ENCODE results near the gene MT1F.

MT1F gene

GRCh38 chr16:56623637-56624036 is 34.1 kb upstream of the MT1F start:
- no peak for ATAC-seq (ENCODE audit: insufficient read depth, low read depth)
- no peak for TF ChIP-seq CTCF (IDR thresholded peaks at IDR 0.05; ENCODE audit: borderline replicate concordance, extremely low read depth, low read length, poor library complexity, severe bottlenecking)
- TF ChIP-seq EZH2 (IDR thresholded peaks at IDR 0.05; ENCODE audit: borderline replicate concordance, low read depth, low read length, severe bottlenecking) = no peak

DNA sequence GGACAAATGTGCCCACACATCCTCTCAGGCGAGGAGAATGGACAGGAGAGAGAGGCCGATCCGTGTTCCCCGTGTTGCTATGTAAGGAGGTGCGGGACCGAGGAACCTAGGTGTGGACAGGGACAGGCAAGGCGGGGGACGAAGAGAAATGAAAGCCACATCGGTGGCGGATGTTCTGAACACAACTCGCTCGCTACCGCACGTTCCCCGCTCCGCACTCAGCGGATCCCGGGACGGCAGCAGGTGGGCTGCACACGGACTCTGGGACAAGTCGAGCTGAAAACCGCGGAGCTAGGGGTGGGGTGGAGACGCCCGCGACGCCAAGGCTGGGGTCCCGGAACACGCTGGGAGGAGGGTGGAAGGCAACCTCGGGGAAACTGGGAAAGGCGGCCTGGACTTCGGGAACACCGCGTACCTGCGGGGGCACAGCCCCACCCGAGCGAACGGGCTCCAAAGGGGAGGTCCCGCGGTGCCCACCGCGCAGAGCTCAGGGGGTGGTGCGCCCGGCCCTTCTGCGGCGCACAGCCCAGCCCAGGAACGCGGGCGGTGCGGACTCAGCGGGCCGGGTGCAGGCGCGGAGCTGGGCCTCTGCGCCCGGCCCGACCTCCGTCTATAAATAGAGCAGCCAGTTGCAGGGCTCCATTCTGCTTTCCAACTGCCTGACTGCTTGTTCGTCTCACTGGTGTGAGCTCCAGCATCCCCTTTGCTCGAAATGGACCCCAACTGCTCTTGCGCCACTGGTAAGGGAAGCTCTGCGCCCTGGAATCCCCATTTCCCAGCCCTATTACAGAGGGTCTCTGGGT is 32.4 kb upstream of the MT1F start, which contains the start of gene MT1E:
Gene MT1E, plus strand, starts transcription at position 642 of the 803 bp plus-strand sequence. Its CDS starts 71 bp downstream, at position 713.
- H3K36me3 ChIP-seq (ENCODE audit: insufficient read depth, low read length) = no peaks in the 10 kb centered on the region
- ATAC-seq (ENCODE audit: insufficient read depth, low read depth) (no peak), DNase-seq (no peak)
- H3K4me1 ChIP-seq (ENCODE audit: insufficient read depth, low read length) = no peaks in the 10 kb centered on the region
- no peak within 1 kb of the TSS for H2AFZ ChIP-seq (ENCODE audit: low read depth, low read length)
- H3K9me3 ChIP-seq (ENCODE audit: insufficient read depth, low read length, severe bottlenecking) = no peaks in the 10 kb centered on the region
- no peak within 1 kb of the TSS for H3K4me2 ChIP-seq (ENCODE audit: insufficient read depth, low read length)
- no peak within 1 kb of the TSS for H3K9ac ChIP-seq (ENCODE audit: low read depth, low read length)
- TF ChIP-seq EZH2 (IDR thresholded peaks at IDR 0.05; ENCODE audit: borderline replicate concordance, low read depth, low read length, severe bottlenecking) (no peak), CTCF (IDR thresholded peaks at IDR 0.05; ENCODE audit: borderline replicate concordance, extremely low read depth, low read length, poor library complexity, severe bottlenecking) (no peak)
- no peak within 1 kb of the TSS for H3K4me3 ChIP-seq (ENCODE audit: low read depth in 1 of 2, low read length in 2 of 2)
- no peaks in the 10 kb centered on the region for H4K20me1 ChIP-seq (ENCODE audit: insufficient read depth, low read length)
- no peaks in the 10 kb centered on the region for H3K79me2 ChIP-seq (ENCODE audit: insufficient read depth, low read length)
- peaks cover 15% of the 10 kb centered on the region for H3K27me3 ChIP-seq (ENCODE audit: insufficient read depth, low read length, poor library complexity)
- H3K27ac ChIP-seq (ENCODE audit: low read length) = no peak within 1 kb of the TSS

More at GRCh38 chr16:56623637-56624036, 34.1 kb upstream of the MT1F start:
- no peak for DNase-seq
- Histone ChIP-seq H3K79me2 (ENCODE audit: insufficient read depth, low read length) (no peaks in the 10 kb centered on the region), H3K9me3 (ENCODE audit: insufficient read depth, low read length, severe bottlenecking) (no peaks in the 10 kb centered on the region), H3K4me2 (ENCODE audit: insufficient read depth, low read length) (no peak overlapping the region), H2AFZ (ENCODE audit: low read depth, low read length) (no peak overlapping the region), H3K4me3 (ENCODE audit: low read depth in 1 of 2, low read length in 2 of 2) (no peak overlapping the region), H3K36me3 (ENCODE audit: insufficient read depth, low read length) (no peaks in the 10 kb centered on the region), H3K27ac (ENCODE audit: low read length) (no peak overlapping the region), H3K9ac (ENCODE audit: low read depth, low read length) (no peak overlapping the region), H3K27me3 (ENCODE audit: insufficient read depth, low read length, poor library complexity) (peaks cover 9% of the 10 kb centered on the region), H4K20me1 (ENCODE audit: insufficient read depth, low read length) (no peaks in the 10 kb centered on the region), H3K4me1 (ENCODE audit: insufficient read depth, low read length) (no peaks in the 10 kb centered on the region)

DNA sequence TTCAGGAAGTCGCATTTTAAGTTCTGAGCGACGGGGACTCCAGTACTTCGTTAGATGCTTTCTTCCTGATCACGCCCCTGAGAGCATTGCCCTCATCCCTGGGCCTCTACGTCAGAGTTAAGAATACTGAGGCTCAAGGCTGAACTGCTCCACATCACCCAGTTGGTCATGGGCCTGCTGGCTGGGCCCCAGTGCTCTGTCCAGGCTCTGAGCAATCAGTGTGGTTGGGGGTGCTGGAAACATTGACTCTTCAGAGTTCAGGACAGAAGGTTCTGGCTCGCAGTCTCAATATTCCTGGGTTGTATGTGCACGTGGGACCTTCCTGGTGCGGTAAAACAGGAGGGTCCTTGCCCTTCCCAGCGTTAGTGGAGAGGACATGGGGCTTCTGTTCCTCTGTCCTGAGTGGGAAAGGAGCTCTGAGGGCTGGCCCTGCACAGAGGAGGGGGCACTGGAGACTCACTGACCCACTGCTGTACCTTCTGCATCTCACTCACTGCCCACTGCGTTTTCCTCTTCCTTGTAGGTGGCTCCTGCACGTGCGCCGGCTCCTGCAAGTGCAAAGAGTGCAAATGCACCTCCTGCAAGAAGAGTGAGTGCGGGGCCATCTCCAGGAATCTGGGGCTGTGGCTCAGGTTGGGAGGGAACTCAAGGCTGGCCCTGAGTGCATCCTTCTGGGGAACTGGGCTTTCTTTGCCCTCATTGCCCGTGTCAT is 31.7 kb upstream of the MT1F start:
- Histone ChIP-seq H2AFZ (ENCODE audit: low read depth, low read length) (no peak overlapping the region), H4K20me1 (ENCODE audit: insufficient read depth, low read length) (no peaks in the 10 kb centered on the region), H3K36me3 (ENCODE audit: insufficient read depth, low read length) (no peaks in the 10 kb centered on the region), H3K9ac (ENCODE audit: low read depth, low read length) (no peak overlapping the region), H3K4me3 (ENCODE audit: low read depth in 1 of 2, low read length in 2 of 2) (no peak overlapping the region), H3K27ac (ENCODE audit: low read length) (no peak overlapping the region), H3K4me2 (ENCODE audit: insufficient read depth, low read length) (no peak overlapping the region), H3K4me1 (ENCODE audit: insufficient read depth, low read length) (no peaks in the 10 kb centered on the region), H3K9me3 (ENCODE audit: insufficient read depth, low read length, severe bottlenecking) (no peaks in the 10 kb centered on the region), H3K27me3 (ENCODE audit: insufficient read depth, low read length, poor library complexity) (peaks cover 15% of the 10 kb centered on the region), H3K79me2 (ENCODE audit: insufficient read depth, low read length) (no peaks in the 10 kb centered on the region)
- ATAC-seq (ENCODE audit: insufficient read depth, low read depth) = no peak
- no peak for TF ChIP-seq EZH2 (IDR thresholded peaks at IDR 0.05; ENCODE audit: borderline replicate concordance, low read depth, low read length, severe bottlenecking)
- TF ChIP-seq CTCF (IDR thresholded peaks at IDR 0.05; ENCODE audit: borderline replicate concordance, extremely low read depth, low read length, poor library complexity, severe bottlenecking) = no peak
- no peak for DNase-seq
